Breast epithelium (tissue), 4 donors: ENCODE results near the gene NADSYN1. TPM values are rescaled to one million over a fixed set of nuclear protein-coding genes. Genes with fewer than 3 reads are reported as not detected.

ENCODE experiments used
- DNase-seq, 2 donors: peaks; one replicate each; pipeline ENCODE4 v3.0.0-alpha.2; 2019; ENCODE audit warnings: low spot score in 2 of 2
- H3K27ac ChIP-seq, 2 donors: fragments of 200-600 bp; sonication (generic) in 1 of 2; one replicate each; pipeline ENCODE4 v1.5.1; 2016 to 2019; ENCODE audit warnings: mild to moderate bottlenecking in 1 of 2
- H3K27me3 ChIP-seq, 2 donors: fragments of 200-600 bp; sonication (generic) in 1 of 2; one replicate each; pipeline versions ENCODE4 v1.5.1 to v1.6.0; 2017 to 2019; ENCODE audit warnings: control low read depth in 1 of 2, mild to moderate bottlenecking in 1 of 2
- H3K36me3 ChIP-seq: fragments of 200-600 bp; one replicate; pipeline ENCODE4 v1.5.1; 2019
- H3K4me1 ChIP-seq, 2 donors: fragments of 200-600 bp; sonication (generic); one replicate each; pipeline ENCODE4 v1.5.1; 2016 to 2019; ENCODE audit warnings: control low read depth in 1 of 2
- H3K4me3 ChIP-seq, 3 donors: fragments of 200-600 bp; sonication (generic); 1 replicate in 2 of 3; 2 replicates in 1 of 3; pipeline ENCODE4 v1.5.1; 2016 to 2019; ENCODE audit warnings: mild to moderate bottlenecking in 3 of 3, moderate library complexity in 2 of 3
- H3K9me3 ChIP-seq, 2 donors: fragments of 200-600 bp; sonication (generic) in 1 of 2; one replicate each; pipeline ENCODE4 v1.5.1; 2016 to 2019; ENCODE audit warnings: control low read depth in 1 of 2
- POLR2A ChIP-seq: fragments of 450-650 bp; IDR thresholded peaks from one replicate; pipeline ENCODE4 v1.6.1; 2016; ENCODE audit warnings: antibody characterized with exemption, mild to moderate bottlenecking, moderate library complexity
- POLR2AphosphoS5 ChIP-seq, 3 donors: sonication (generic); formaldehyde crosslinking; IDR thresholded peaks; one replicate each; pipeline ENCODE4 v1.6.1; 2017; ENCODE audit warnings: antibody characterized with exemption in 3 of 3
- intact Hi-C: fragments of 100-400 bp; cut with DNase I; formaldehyde crosslinking; loops from one replicate; pipeline ENCODE4 v1.15.1; 2023; ENCODE audit warnings: low total_unique reads
- total RNA-seq, 3 donors: library from RNA; depleted of rRNA; stranded (reverse); fragments of >200 nt; gene quantifications; one replicate each; pipeline ENCODE4 v1.1.0, GENCODE V29; 2016
- TF ChIP-seq, protein P1 (sequence below), 3 donors: fragments of 450-650 bp; IDR thresholded peaks; one replicate each; pipeline ENCODE4 v1.5.1; 2016 to 2017; ENCODE audit warnings: antibody characterized with exemption in 3 of 3, mild to moderate bottlenecking in 3 of 3, moderate library complexity in 3 of 3

NADSYN1 gene
- total RNA-seq, 3 donors from 2014 or later, result 58.6 to 83.6 (median 70.5) TPM

DNA sequence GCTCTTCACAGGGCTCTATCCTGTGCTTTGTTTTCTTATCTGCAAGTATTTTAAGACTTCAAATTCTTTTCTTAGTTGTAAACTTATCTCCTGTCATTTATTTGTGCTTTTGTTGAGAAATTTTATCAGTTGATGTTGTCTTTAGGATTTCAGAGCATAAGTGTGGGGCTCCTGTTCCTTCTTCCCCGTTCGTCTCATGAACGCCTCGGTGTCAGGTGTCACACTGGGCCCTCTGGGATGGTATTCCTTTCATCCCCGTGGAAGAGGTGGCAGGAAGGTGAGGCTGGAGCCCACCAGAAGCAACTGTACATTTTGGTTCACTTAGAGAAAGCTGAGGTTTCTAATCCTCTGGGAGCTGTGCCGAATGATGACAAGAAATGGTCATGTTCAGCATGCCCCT lies 17.9 kb downstream of the NADSYN1 start:
- intact Hi-C loops, result no loop called here
- Histone ChIP-seq H3K4me3 (no peak overlapping the region), H3K9me3 (no peaks in the 10 kb centered on the region), H3K36me3 (peaks cover 18% of the 10 kb centered on the region), H3K27ac (no peak overlapping the region), H3K27me3 (no peaks in the 10 kb centered on the region), H3K4me1 (no peaks in the 10 kb centered on the region)
- DNase-seq, result no peak
- TF ChIP-seq POLR2A (no peak), POLR2AphosphoS5 (IDR thresholded peaks at IDR 0.05) (no peak)
- TF ChIP-seq, protein P1, sequence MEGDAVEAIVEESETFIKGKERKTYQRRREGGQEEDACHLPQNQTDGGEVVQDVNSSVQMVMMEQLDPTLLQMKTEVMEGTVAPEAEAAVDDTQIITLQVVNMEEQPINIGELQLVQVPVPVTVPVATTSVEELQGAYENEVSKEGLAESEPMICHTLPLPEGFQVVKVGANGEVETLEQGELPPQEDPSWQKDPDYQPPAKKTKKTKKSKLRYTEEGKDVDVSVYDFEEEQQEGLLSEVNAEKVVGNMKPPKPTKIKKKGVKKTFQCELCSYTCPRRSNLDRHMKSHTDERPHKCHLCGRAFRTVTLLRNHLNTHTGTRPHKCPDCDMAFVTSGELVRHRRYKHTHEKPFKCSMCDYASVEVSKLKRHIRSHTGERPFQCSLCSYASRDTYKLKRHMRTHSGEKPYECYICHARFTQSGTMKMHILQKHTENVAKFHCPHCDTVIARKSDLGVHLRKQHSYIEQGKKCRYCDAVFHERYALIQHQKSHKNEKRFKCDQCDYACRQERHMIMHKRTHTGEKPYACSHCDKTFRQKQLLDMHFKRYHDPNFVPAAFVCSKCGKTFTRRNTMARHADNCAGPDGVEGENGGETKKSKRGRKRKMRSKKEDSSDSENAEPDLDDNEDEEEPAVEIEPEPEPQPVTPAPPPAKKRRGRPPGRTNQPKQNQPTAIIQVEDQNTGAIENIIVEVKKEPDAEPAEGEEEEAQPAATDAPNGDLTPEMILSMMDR (IDR thresholded peaks at IDR 0.05), result no peak

DNA sequence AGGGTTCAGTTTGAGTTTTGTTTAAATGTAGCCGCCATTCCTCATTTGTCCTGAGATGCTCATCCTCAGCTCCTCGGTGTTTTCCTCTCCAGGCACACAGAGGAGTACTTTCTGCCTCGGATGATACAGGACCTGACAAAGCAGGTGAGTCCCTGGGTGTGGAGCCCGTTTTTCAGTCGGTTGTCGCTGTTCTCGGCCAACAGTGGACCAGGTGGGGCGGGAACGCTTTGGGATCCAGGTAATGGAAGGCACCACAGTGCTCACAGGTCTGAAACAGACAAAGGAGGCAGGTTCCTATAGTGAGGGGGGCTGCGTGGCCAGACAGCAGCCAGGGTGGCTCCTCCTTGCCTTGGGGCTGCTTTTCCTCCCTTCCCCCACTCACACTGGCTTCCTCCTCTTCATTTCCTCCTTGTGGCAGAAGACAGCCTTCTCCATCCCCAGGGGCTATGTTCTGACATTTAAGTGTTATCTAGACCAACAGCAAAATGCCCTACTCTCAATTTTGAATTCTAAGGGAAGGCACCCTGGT lies 19.4 kb downstream of the NADSYN1 start:
- no peak overlapping the region for H3K27ac ChIP-seq
- no peak overlapping the region for H3K4me3 ChIP-seq
- intact Hi-C loops, result no loop called here
- no peak for DNase-seq
- no peaks in the 10 kb centered on the region for H3K4me1 ChIP-seq
- H3K9me3 ChIP-seq, result no peaks in the 10 kb centered on the region
- H3K27me3 ChIP-seq, result no peaks in the 10 kb centered on the region
- TF ChIP-seq POLR2AphosphoS5 (IDR thresholded peaks at IDR 0.05), result no peak
- TF ChIP-seq POLR2A, result no peak
- TF ChIP-seq, protein P1 (IDR thresholded peaks at IDR 0.05), result no peak
- H3K36me3 ChIP-seq, result peaks cover 25% of the 10 kb centered on the region

DNA sequence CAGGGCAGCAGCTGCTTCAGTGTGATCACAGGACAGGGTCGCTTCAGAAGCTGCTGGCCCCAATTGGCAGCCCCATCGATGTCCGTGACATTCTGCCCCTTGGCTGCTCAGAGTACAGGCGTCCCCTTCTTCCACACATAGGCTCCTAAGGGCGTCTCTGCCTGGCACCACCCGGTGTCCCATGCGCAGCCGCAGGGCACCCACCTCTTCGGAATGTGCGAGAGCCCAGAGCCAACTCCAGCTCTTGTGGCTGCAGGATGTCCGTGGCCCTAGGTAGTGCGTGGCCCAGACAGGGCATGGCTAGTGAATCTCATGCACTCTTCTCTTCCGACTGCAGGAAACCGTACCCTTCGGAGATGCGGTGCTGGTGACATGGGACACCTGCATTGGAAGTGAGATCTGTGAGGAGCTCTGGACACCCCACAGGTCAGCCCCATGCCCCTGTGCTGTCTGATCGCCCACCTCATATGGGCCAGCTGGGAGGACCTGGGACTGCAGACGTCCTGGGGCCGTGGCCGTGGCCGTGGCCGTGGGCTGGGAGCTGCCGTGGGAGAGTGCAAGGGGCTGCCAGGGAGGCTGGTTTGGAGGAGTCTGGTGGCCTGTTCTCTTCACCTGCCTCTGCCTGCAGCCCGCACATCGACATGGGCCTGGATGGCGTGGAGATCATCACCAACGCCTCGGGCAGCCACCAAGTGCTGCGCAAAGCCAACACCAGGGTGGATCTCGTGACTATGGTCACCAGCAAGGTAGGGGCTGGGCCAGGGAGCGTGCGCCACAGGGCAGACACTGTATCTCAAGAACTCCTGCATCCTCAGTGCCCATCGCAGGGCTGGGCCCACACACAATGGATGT lies 20.2 kb downstream of the NADSYN1 start:
- intact Hi-C loops, result no loop called here
- TF ChIP-seq, protein P1 (IDR thresholded peaks at IDR 0.05), result no peak
- TF ChIP-seq POLR2A, result no peak
- TF ChIP-seq POLR2AphosphoS5 (IDR thresholded peaks at IDR 0.05), result no peak
- Histone ChIP-seq H3K9me3 (no peaks in the 10 kb centered on the region), H3K4me3 (no peak overlapping the region), H3K27me3 (no peaks in the 10 kb centered on the region), H3K4me1 (no peaks in the 10 kb centered on the region), H3K27ac (no peak overlapping the region), H3K36me3 (peaks cover 25% of the 10 kb centered on the region)
- no peak for DNase-seq

DNA sequence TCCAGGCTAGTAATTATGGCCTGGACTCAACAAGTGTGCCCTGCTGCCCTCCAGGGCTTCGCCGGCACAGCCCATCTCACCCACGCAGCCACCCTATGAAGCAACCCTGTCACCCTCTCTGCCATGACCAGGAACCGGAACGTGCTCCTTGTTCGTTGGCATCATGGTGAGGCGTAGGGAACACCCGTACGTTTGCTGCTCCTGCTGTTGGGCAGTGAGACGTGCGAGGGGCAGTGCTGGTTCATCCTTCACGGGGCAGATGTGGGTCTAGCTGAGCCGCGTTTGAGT lies 20.7 kb downstream of the NADSYN1 start:
- no peak overlapping the region for H3K27ac ChIP-seq
- no peaks in the 10 kb centered on the region for H3K9me3 ChIP-seq
- no peaks in the 10 kb centered on the region for H3K27me3 ChIP-seq
- intact Hi-C loops, result no loop called here
- peaks cover 25% of the 10 kb centered on the region for H3K36me3 ChIP-seq
- no peaks in the 10 kb centered on the region for H3K4me1 ChIP-seq
- TF ChIP-seq, protein P1 (IDR thresholded peaks at IDR 0.05), result no peak
- TF ChIP-seq POLR2A (no peak), POLR2AphosphoS5 (IDR thresholded peaks at IDR 0.05) (no peak)
- no peak overlapping the region for H3K4me3 ChIP-seq
- DNase-seq, result no peak

DNA sequence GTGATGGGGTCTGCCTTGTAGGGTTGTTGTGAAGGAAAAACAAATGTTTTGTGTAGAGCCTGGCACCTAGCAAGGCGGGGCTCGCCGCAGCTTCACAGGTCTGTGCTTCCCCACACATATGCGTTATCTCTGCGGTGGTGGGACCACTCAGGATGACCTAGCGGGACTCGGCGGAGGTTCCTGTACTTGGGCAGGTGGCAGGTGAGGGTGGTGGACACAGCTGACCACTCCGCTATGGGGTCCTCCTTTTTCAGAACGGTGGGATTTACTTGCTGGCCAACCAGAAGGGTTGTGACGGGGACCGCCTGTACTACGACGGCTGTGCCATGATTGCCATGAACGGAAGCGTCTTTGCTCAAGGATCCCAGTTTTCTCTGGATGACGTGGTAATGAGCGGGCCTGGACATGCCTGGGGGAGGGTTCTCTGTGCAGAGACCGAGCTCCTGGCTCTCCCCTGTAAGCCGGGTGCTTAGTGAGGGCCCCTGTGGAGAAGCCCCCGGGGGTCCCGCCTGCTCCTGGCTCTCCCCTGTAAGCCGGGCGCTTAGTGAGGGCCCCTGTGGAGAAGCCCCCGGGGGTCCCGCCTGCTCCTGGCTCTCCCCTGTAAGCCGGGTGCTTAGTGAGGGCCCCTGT lies 21.3 kb downstream of the NADSYN1 start:
- H3K4me1 ChIP-seq, result no peaks in the 10 kb centered on the region
- intact Hi-C loops, result no loop called here
- H3K27me3 ChIP-seq, result no peaks in the 10 kb centered on the region
- H3K4me3 ChIP-seq, result no peak overlapping the region
- DNase-seq, result no peak
- no peak overlapping the region for H3K27ac ChIP-seq
- H3K9me3 ChIP-seq, result no peaks in the 10 kb centered on the region
- peaks cover 25% of the 10 kb centered on the region for H3K36me3 ChIP-seq
- TF ChIP-seq, protein P1 (IDR thresholded peaks at IDR 0.05), result no peak
- TF ChIP-seq POLR2A (no peak), POLR2AphosphoS5 (IDR thresholded peaks at IDR 0.05) (no peak)
